HepG2 (cell line): ENCODE data around the gene C2orf78. TPM values are rescaled to one million over a fixed set of nuclear protein-coding genes. Genes with fewer than 3 reads are reported as not detected.

Experiments
- ATAC-seq: fragments of 200-7000 bp; cut with Tn5 transposase; 3 replicates; pipeline ENCODE4 v1.9.1; 2020; ENCODE audit warnings: mild to moderate bottlenecking, moderate library complexity
- BruUV-seq: library from RNA; stranded (reverse); fragments of 400-500 nt; replicated peaks from 2 replicates; lab custom pipeline; 2021; lab: Mats Ljungman, UMichigan
- CTCF ChIA-PET: fragments of 300-600 bp; formaldehyde crosslinking; extraction: SDS; loops from one replicate; lab custom pipeline; 2021; ENCODE audit warnings: low total read pairs, inconsistent platforms, low intra/inter-chr PET ratio; lab: Yijun Ruan, JAX
- POLR2A ChIA-PET: fragments of 350-600 bp; sonication (Branson Sonifier 250); formaldehyde crosslinking; loops from one replicate; lab custom pipeline; 2020; ENCODE audit warnings: antibody characterized with exemption, inconsistent platforms; lab: Yijun Ruan, JAX
- DNase-seq: peaks from one replicate; pipeline ENCODE4 v3.0.0-alpha.2; 2015; ENCODE audit warnings: low spot score
- FAIRE-seq: peaks from 3 replicates; lab custom pipeline; 2011; peaks lifted over from hg19 to GRCh38; lab: Jason Lieb, UNC
- H2AFZ ChIP-seq: one replicate; pipeline ENCODE4 v1.6.1; 2011; ENCODE audit warnings: low read length, inconsistent platforms
- H3K27ac ChIP-seq: fragments of 300-600 bp; 3 replicates; pipeline ENCODE4 v1.8.0; 2011; ENCODE audit warnings: mixed run types, mild to moderate bottlenecking, mixed read lengths, low read length, inconsistent platforms; ENCODE audit not compliant: insufficient read depth; ENCODE audit errors: extremely low read length
- H3K27me3 ChIP-seq, 2 experiments: fragments of 200-600 bp in 1 of 2; 2 replicates in 1 of 2; 3 replicates in 1 of 2; pipeline versions ENCODE4 v1.6.0 to v1.8.0; 2011; ENCODE audit warnings: low read length in 2 of 2, mild to moderate bottlenecking in 2 of 2, moderate library complexity in 2 of 2, inconsistent platforms in 1 of 2; ENCODE audit not compliant: insufficient read depth in 2 of 2, control insufficient read depth in 1 of 2
- H3K36me3 ChIP-seq, 2 experiments: fragments of 200-600 bp in 1 of 2; replicated peaks in 1 of 2; 2 replicates in 1 of 2; 3 replicates in 1 of 2; pipeline versions ENCODE4 v1.5.1 to v1.8.0; 2011; ENCODE audit warnings: low read length in 2 of 2, inconsistent platforms in 1 of 2; ENCODE audit not compliant: insufficient read depth in 2 of 2, control insufficient read depth in 1 of 2
- H3K4me1 ChIP-seq: 2 replicates; pipeline ENCODE4 v1.5.1; 2012; ENCODE audit warnings: low read length, inconsistent platforms; ENCODE audit not compliant: insufficient read depth
- H3K4me2 ChIP-seq: 2 replicates; pipeline ENCODE4 v1.6.0; 2011; ENCODE audit warnings: low read depth, low read length, inconsistent platforms
- H3K4me3 ChIP-seq, 3 experiments: fragments of 200-600 bp in 1 of 3; sonication (generic), shearing (Covaris generic) in 1 of 3; replicated peaks in 1 of 3; 2 replicates each; pipeline ENCODE4 v1.5.1; 2011 to 2016; ENCODE audit warnings: low read length in 3 of 3, inconsistent platforms in 2 of 3, low read depth in 2 of 3, mild to moderate bottlenecking in 2 of 3, control low read depth in 1 of 3, mixed read lengths in 1 of 3; ENCODE audit not compliant: insufficient read depth in 1 of 3
- H3K79me2 ChIP-seq: one replicate; pipeline ENCODE4 v1.6.1; 2011; ENCODE audit warnings: low read length, inconsistent platforms; ENCODE audit not compliant: insufficient read depth
- H3K9ac ChIP-seq: 2 replicates; pipeline ENCODE4 v1.6.0; 2011; ENCODE audit warnings: mild to moderate bottlenecking, low read depth, low read length, inconsistent platforms; ENCODE audit not compliant: insufficient read depth
- H3K9me3 ChIP-seq: 2 replicates; pipeline ENCODE4 v1.5.1; 2012; ENCODE audit warnings: mild to moderate bottlenecking, low read length
- H4K20me1 ChIP-seq: 2 replicates; pipeline ENCODE4 v1.6.0; 2011; ENCODE audit warnings: inconsistent platforms, mild to moderate bottlenecking, low read length, moderate library complexity; ENCODE audit not compliant: insufficient read depth
- CBX2 ChIP-seq, 2 experiments: fragments of 200-600 bp in 1 of 2; sonication (generic); formaldehyde crosslinking in 1 of 2; IDR thresholded peaks; 2 replicates each; pipeline versions ENCODE4 v1.7.0 to v1.8.1; 2018 to 2022; ENCODE audit warnings: low read depth in 2 of 2, low read length in 1 of 2, mild to moderate bottlenecking in 1 of 2, missing genetic modification reagents in 1 of 2
- CENPX ChIP-seq: sonication (generic); formaldehyde crosslinking; IDR thresholded peaks from 2 replicates; pipeline ENCODE4 v1.9.0; 2021; ENCODE audit warnings: mild to moderate bottlenecking, missing genetic modification reagents, moderate library complexity
- CSRNP2 ChIP-seq: sonication (generic); formaldehyde crosslinking; conservative IDR thresholded peaks from 2 replicates; pipeline ENCODE4 v1.8.0; 2022; ENCODE audit warnings: low read depth, missing genetic modification reagents
- EEA1 ChIP-seq: sonication (generic); formaldehyde crosslinking; IDR thresholded peaks from 2 replicates; pipeline ENCODE4 v1.5.1; 2020; ENCODE audit warnings: mild to moderate bottlenecking, missing genetic modification reagents, borderline replicate concordance
- FOSL2 ChIP-seq: sonication (generic); formaldehyde crosslinking; IDR thresholded peaks from 2 replicates; pipeline ENCODE4 v1.4.0; 2020; ENCODE audit warnings: missing genetic modification reagents
- GTF2F1 ChIP-seq: fragments of 150-350 bp; IDR thresholded peaks from 2 replicates; pipeline ENCODE4 v1.6.1; 2014; ENCODE audit warnings: low read length
- NCOR1 ChIP-seq: fragments of 200-600 bp; sonication (generic); IDR thresholded peaks from 2 replicates; pipeline ENCODE4 v1.7.0; 2017; ENCODE audit warnings: antibody characterized with exemption, low read length, borderline replicate concordance
- REST ChIP-seq, 2 experiments: IDR thresholded peaks; 2 replicates each; pipeline ENCODE4 v1.6.1; 2011 to 2012; ENCODE audit warnings: low read length in 2 of 2, borderline replicate concordance in 1 of 2, low read depth in 1 of 2, mild to moderate bottlenecking in 1 of 2, moderate library complexity in 1 of 2
- SNAI1 ChIP-seq: sonication (generic); formaldehyde crosslinking; IDR thresholded peaks from 2 replicates; pipeline ENCODE4 v1.5.0; 2020; ENCODE audit warnings: mild to moderate bottlenecking, missing genetic modification reagents, borderline replicate concordance
- U2AF1 ChIP-seq: fragments of 200-400 bp; formaldehyde crosslinking; optimal IDR thresholded peaks from 2 replicates; pipeline ENCODE3; 2017; ENCODE audit warnings: mild to moderate bottlenecking, low read depth, low read length
- ZBTB20 ChIP-seq: sonication (generic); formaldehyde crosslinking; IDR thresholded peaks from 2 replicates; pipeline ENCODE4 v1.8.1; 2023; ENCODE audit warnings: missing genetic modification reagents, low read depth, mild to moderate bottlenecking, borderline replicate concordance
- ZBTB25 ChIP-seq: IDR thresholded peaks from 2 replicates; pipeline ENCODE4 v1.6.1; 2018; ENCODE audit warnings: missing genetic modification reagents
- ZKSCAN8 ChIP-seq: IDR thresholded peaks from 2 replicates; pipeline ENCODE4 v1.6.1; 2016; ENCODE audit warnings: borderline replicate concordance, missing genetic modification reagents, missing compliant biosample characterization
- ZMYM3 ChIP-seq: sonication (generic); formaldehyde crosslinking; IDR thresholded peaks from 2 replicates; pipeline ENCODE4 v1.5.1; 2020; ENCODE audit warnings: mild to moderate bottlenecking, missing genetic modification reagents
- ZNF672 ChIP-seq: sonication (generic); formaldehyde crosslinking; IDR thresholded peaks from 2 replicates; pipeline ENCODE4 v1.8.1; 2022; ENCODE audit warnings: missing genetic modification reagents
- WGBS: methylation state at CpG from one replicate; pipeline ENCODE4 v1.1.6; 2017; ENCODE audit warnings: low lambda C conversion rate; 5-methylcytosine and 5-hydroxymethylcytosine counted together
- in situ Hi-C: cut with HindIII; loops from 2 replicates; pipeline ENCODE4 v1.10.0; 2017; ENCODE audit warnings: low pct_unique_long_range_greater_than_20kb; ENCODE audit not compliant: extremely low pct_ligation_motif_present
- intact Hi-C: fragments of 100-400 bp; cut with micrococcal nuclease; formaldehyde crosslinking; loops from one replicate; pipeline ENCODE4 v1.10.0; 2022; ENCODE audit not compliant: unreplicated experiment
- polyA plus RNA-seq, 8 experiments: library from polyadenylated mRNA; depleted of rRNA in 3 of 8; stranded (reverse) in 7 of 8; unstranded in 1 of 8; fragments of >200 nt; fragmentation: Illumina TruSeq in 4 of 8; extraction: Trizol in 4 of 8; gene quantifications; 2 replicates each; pipeline versions ENCODE4 v1.2.1 to v1.2.3, GENCODE V29; 2011 to 2016; ENCODE audit warnings: low read depth in 4 of 8, missing spikeins in 1 of 8, mixed read lengths in 1 of 8; ENCODE audit not compliant: insufficient read depth in 1 of 8
- total RNA-seq, 5 experiments: library from RNA; depleted of rRNA; stranded (reverse); fragments of >200 nt; fragmentation: Illumina TruSeq; extraction: Trizol; gene quantifications; 2 replicates each; pipeline ENCODE4 v1.2.3, GENCODE V29; 2016; ENCODE audit warnings: low read depth in 1 of 5

C2orf78 gene
- total and polyA plus RNA-seq, 2 of the 13 experiments (the other 11 are each of a cell fraction or from before 2014, with no cell fraction given): not detected

GRCh38 chr2:73841912-73842738 lies 58.1 kb downstream of the C2orf78 start (continued):
- TF ChIP-seq ZBTB25 (CRISPR knock-in tag) (peak; percentile 44; the same call in 1 of the 2 replicates), NCOR1 (peak; percentile 70; the same call in 1 of the 2 replicates), FOSL2 (CRISPR knock-in tag) (peak; percentile 45), CBX2 (IDR thresholded peaks at IDR 0.05; ENCODE audit: low read depth, low read length) (no peak), CBX2 (CRISPR knock-in tag; IDR thresholded peaks at IDR 0.05; ENCODE audit: low read depth) (no peak), ZNF672 (no peak), CENPX (CRISPR knock-in tag) (no peak), SNAI1 (CRISPR knock-in tag) (no peak)

- Histone ChIP-seq H3K79me2 (no peaks in the 10 kb centered on the region), H3K27ac (peak overlapping the region; percentile 46), H3K9me3 (no peaks in the 10 kb centered on the region), H4K20me1 (0 out of 2 replicates have a peak, but pooled peaks cover 3% of the 10 kb centered on the region), H2AFZ (no peak overlapping the region), H3K4me3 (peak overlapping the region in 2 of 3 experiments; percentile 8 to 34; a peak in 2 of 6 replicates), H3K27me3 (no peaks in the 10 kb centered on the region), H3K9ac (no peak overlapping the region), H3K4me1 (peaks cover 26% of the 10 kb centered on the region), H3K36me3 (peaks cover 9 to 42% of the 10 kb centered on the region in 2 experiments), H3K4me2 (peak overlapping the region; percentile 50)
- BruUV-seq: no TSS peak
- 53% methylated on average over 1 of the region's 1 CpG for WGBS
- CTCF ChIA-PET: no interaction called here
- intact Hi-C loops (no loop called here), in situ Hi-C loops (loop anchor here (25.0 kb wide), 1 partner anchor 295 kb away; the partner anchor contains the start of gene BOLA3)
- POLR2A ChIA-PET: interaction anchor here (0.6 to 3.8 kb wide), 13 partner anchors 8 to 336 kb away, joined by 3 to 59 read pairs (median 4); partner anchors contain the start of genes DGUOK, MOB1A, STAMBP and TPRKB
- DNase-seq: peak; percentile 52
- FAIRE-seq: no peak
- ATAC-seq: peak; percentile 90
- TF ChIP-seq GTF2F1: no peak
- TF ChIP-seq ZBTB20: 0 out of 2 replicates have a peak, but pooled peaks have one; percentile 3
- no peak for TF ChIP-seq EEA1 (CRISPR knock-in tag)
- no peak for TF ChIP-seq CSRNP2 (CRISPR knock-in tag)
- TF ChIP-seq REST (IDR thresholded peaks at IDR 0.05; ENCODE audit: borderline replicate concordance in 1 of 2, low read depth in 1 of 2, low read length in 2 of 2): no peak
- TF ChIP-seq U2AF1: no peak
- 0 out of 2 replicates have a peak, but pooled peaks have one; percentile 23 for TF ChIP-seq ZKSCAN8 (CRISPR knock-in tag)
- no peak for TF ChIP-seq ZMYM3 (CRISPR knock-in tag)
These were observed 58.7 kb downstream of the C2orf78 start for GRCh38 chr2:73842739-73843019.
